HTR-8/SVneo (cell line): ENCODE data around the gene GOLGA3.

Experiments used
- DNase-seq: peaks from one replicate; pipeline ENCODE4 v3.0.0; 2011; ENCODE audit warnings: low spot score, mixed read lengths; ENCODE audit not compliant: insufficient read length
- FAIRE-seq: peaks from 2 replicates; lab custom pipeline; 2011; peaks lifted over from hg19 to GRCh38; lab: Jason Lieb, UNC

GOLGA3 gene

DNA sequence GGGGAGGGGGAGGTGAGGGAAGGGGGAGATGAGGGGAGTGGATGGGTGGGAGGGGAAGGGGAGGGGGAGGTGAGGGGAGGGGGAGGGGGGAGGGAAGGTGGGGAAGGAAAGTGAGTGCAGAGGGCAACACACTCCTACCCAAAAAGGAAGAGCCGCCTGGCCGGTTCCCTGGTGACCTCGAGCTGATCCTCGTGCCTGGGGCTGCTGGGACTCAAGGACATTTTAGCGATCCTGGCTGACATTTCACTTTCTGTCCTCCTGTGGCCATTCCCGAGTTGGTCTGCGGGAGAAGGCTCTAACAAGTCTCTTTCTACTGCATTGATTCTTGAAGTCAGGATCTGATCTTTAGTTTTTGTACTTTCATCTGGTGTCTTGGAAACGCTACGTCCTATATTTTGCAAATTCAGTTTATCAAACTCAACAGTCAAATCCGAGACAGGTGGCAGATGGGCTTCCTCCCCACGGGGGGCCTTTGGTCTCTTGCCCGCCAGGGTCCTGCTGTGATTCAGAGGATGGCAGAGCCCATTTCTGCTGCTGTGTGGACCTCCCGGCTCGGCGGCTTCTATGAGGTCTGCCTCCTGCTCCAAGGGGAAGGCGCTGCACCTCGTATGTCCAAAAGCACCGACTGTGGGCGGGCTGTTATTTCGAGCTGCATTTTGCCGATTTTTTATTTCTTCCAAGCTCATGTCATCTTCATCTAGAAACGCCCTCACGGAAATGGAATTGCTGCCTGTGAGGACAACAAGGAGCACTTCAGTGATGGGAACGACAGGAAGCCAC, 98.9 kb downstream of the GOLGA3 start:
- DNase-seq (no peak), FAIRE-seq (no peak)

DNA sequence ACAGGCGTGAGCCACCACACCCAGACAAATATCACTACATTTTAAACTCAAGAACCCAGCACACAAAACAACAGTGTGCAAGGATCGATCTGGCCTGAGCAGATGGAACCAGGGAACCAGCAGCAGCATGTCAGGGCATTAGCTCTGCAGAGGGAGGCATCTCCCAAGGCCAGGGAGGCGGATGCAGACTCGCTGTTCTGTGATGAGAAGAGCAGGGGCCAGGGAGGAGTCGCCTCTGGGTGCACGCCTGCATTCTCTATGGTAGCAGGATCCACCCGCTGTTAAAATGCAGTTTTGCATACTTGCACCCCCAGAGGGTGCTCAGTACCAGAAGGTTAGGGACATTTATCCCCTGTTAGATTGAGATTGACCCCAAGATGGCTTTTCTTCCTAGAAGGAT, 100.2 kb downstream of the GOLGA3 start:
- FAIRE-seq (no peak), DNase-seq (no peak)

DNA sequence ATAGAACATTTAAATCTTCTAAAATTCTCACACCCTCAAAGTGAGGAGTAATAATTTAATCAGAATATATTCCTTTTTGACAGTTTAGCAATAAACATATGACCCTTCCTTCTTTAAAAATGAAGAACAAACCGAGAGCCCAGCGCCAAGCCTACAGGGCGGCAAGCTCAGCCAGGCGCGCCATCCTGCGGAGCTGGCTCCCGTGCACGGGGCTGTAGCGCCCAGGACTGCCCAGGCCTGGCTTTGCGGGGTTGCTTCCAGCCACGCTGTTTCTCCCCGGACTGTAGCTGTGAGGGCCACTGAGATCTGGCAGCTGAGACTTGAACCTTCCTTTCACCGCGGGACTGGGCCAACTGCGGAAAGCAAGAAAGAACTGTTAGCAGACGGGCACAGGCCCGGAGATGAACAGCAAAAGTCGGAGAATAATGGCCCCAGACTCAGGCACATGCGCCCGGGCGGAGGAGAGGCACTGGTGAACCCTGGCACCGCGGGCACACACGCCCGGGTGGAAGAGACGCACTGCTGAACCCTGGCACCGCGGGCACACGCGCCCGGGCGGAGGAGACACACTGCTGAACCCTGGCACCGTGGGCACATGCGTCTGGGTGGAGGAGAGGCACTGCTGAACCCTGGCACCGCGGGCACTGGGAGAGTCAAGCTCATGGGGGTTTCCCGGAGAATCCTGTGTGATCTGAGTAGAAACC, 101.4 kb downstream of the GOLGA3 start:
- no peak for DNase-seq
- FAIRE-seq: no peak

DNA sequence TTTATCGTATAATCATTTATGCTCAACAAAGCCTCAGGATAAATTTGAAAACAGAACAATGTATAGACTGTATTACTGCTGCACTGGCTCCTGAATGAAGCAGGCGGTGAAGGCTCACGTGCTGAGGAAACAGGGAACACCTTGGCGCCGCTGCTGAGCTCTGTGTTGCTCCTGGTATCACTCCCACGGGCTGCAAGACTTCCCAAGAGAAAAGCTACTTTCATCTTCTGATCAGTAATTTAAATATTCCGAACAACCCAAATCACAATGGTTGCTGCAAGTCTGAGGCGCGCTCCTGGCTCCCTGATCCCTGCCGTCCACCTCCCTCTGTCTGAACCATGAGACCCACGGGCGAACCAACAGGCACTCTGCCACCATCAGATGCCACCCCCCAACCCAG, 102.3 kb downstream of the GOLGA3 start:
- DNase-seq: no peak
- no peak for FAIRE-seq

DNA sequence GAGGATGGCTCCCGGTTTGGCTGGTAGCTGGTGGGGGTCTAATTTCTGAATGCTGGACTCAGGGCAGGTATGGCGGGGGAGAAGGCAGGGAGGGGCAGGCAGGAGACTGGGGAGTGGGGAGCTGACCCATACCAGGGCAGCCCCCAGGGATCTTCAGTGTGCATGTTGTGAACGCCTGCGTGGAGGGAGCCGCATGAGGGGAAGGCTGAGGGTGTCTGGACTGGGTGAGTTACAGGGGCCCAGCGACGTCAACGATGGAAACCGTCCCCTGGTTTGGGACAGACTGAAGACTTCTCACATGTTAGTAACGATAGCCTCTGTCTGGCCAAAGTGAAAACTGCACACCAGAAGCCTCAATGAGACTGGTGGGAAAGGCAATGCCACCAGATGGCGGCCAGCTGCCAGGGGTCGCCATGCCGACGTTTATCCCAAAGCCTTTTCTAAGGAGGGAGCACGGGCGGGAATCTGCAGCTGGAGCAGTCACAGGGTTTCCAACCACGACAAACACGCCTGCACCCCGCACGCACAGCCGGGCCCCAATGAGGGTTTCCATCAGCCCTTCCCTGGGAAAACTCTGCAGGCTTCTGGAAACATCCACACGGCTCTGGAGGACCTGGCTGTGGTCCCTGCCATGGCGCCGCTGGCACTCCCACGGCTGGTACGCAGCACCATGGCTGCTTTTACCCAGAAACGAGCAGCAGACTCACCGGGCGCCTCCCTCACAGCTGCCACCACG, 104.0 kb downstream of the GOLGA3 start:
- FAIRE-seq (no peak), DNase-seq (no peak)

DNA sequence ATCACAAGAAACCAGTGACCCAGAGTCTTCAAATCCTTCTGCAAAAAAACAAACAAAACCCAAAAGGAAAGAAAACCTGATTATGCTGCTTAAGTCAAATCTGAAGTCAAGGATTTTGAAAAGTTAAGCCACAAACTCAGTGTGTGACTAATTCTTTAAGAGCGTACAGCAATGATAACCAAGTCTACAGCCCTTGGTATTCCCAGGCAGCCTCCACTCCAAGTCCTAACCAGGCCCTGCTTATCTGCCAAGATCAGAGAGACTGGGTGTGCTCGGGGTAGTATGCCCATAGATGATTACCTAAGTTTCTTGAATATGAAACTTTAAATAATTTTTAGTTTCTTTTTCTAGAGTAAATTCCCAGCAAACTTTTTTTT, 104.9 kb downstream of the GOLGA3 start:
- FAIRE-seq (no peak), DNase-seq (no peak)

DNA sequence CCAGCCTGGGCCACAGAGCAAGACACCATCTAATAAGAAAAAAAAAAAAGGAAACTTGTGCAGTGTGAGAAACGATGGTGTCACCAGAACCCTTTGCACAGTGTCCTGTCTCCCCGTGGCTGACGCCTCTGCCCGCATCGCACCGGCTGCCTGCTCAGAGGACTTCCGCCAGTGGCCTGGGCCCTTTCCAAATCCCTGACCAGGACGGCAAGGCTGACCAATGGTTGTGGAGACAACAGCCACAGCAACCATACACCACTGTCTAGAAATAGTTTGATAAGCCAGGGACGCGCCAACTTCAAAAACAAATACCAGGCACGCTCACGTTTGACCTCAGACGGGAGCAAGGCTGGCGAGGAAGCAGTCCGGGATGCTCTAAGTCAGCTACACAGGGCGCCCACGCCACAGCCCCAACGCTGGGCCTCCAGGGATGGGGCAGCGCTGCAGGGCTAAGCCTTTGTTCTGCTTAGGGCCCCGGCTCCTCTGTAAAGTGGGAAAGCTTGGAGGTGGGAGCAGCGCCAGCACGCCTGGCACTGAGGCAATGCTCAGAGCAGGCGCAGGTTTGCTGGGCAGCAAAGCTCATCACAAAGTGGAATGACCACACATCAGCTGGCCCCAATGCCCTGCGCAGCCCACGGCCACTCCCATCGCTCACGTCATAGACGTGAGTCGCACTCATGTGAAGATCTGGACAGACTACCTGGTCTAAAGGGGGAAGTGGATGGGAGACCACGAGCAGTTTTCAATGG, 105.5 kb downstream of the GOLGA3 start:
- FAIRE-seq: peak; percentile 20
- no peak for DNase-seq

DNA sequence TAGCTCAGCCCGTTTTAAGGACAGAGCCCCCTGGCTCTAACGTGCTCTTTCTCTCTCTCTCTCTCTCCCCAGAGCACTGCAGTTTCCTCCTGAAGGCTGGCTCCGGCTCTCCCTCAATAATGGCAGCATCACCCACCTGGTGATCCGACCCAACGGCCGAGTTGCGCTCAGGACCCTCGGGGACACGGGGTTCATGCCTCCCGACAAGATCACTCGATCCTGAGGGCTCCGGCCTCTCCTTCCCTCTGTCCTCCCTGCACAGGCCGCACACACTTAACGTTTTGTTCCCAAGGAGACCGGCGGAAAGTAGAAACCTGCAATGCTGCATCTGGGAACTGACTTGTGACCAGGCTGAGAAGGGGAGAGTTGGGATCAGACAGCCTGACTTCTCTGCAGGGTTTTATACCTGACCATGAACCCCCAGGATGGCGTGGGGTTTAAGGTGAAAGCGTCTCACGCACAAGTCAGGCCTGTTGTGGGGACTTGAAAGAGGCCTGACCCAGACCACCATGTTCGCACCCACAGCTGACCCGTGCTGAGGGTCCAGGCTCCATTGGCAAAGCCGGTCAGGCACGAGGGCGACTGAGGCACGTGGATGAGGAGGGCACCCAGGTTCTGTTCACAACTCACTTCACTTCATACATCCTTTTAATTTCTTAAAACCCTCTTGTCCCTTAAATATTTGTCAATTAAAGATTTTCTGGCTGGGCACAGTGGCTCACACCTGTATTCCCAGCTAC, 107.9 kb downstream of the GOLGA3 start:
- FAIRE-seq (no peak), DNase-seq (no peak)

DNA sequence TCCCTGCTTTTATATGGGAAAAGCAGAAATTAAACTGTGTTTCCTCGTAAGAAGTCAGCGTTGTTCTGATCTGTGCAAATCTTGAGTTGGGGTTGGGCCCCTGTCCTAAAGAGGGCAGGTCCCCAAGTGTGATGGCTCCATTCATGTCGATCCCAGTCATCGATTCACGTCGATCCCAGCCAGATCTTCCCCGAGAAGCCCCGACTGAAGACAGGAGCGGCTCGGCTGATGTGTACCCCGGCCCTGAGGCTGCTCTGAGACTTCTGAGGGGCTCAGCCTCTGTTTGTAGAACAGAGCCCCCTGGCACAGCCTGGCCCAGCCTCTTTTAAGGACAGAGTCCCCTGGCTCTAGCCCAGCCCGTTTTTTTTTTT, 108.7 kb downstream of the GOLGA3 start:
- no peak for FAIRE-seq
- no peak for DNase-seq

DNA sequence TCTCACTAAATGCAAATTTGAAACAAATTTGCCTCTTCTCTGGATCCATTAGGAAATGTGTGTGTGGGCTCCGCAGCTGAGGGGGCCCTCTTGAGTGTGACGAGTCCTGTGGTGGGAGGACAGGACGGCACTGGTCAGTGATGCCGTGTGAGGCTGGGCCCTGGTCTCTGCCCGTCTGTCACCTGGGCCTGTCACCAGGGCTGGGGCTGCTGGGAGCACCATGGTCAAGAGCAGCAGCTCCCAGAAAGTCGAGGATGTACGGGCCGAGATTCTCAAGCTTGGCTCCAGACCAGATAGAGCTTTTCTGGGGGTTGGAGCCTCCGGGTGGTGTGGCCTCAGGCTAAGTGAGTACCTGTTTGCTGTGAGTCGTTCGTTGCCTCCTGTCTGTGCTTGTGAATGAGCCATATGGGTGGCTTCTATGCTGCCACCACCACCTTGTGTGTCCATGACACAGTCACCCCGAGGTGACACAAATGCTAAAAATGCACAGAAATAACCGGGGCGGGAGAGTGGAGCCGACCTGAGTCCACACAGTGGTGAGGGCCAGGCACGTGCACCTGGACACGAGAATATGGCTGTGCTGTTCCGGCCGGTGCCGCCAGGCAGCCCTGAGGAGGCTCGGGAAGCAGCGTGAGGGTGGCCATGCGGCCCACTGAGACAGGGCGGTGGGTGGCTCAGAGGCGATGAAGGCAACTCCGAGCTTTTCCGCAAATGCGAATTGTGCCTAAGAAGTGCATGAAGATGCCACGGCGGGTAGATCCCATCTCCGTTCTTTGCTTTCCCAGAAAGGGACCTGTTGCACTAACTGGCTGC, 109.3 kb downstream of the GOLGA3 start:
- FAIRE-seq: no peak
- DNase-seq: no peak
